Activated naive CD4-positive, alpha-beta T cell treated with anti-CD3 and anti-CD28 coated beads, Interleukin-2, amount 50 U/mL, for 72 hours (primary cell): ENCODE results near the gene TNFRSF21. TPM values are rescaled to one million over a fixed set of nuclear protein-coding genes. Genes with fewer than 3 reads are reported as not detected.
"Not testable (repeated sequence)": the region's sequence is repeated elsewhere in the genome, so short reads cannot be mapped to it uniquely, and the experiment has no call there.

Experiments used
- ATAC-seq, 2 donors: fragments of 150-1000 bp; cut with Tn5 transposase; 2 replicates each; pipeline ENCODE4 v1.10.0; 2021; ENCODE audit warnings: mild to moderate bottlenecking in 2 of 2, moderate library complexity in 2 of 2
- DNase-seq, 2 donors: peaks; one replicate each; pipeline ENCODE4 v3.0.0; 2021 to 2022; ENCODE audit warnings: low spot score in 2 of 2
- H3K27ac Mint-ChIP-seq, 2 donors: one replicate each; pipeline ENCODE4 v1.8.0; 2022; ENCODE audit warnings: mild to moderate bottlenecking in 2 of 2, mixed read lengths in 2 of 2
- H3K36me3 Mint-ChIP-seq, 2 donors: one replicate each; pipeline ENCODE4 v1.8.0; 2022; ENCODE audit warnings: mixed read lengths in 2 of 2
- H3K9me3 Mint-ChIP-seq, 2 donors: one replicate each; pipeline ENCODE4 v1.8.0; 2022; ENCODE audit warnings: mixed read lengths in 2 of 2
- total RNA-seq, 2 donors: library from RNA; stranded (reverse); gene quantifications; one replicate each; pipeline ENCODE4 v1.2.3, GENCODE V29; 2022

TNFRSF21 gene
- total RNA-seq, 2 donors from 2014 or later, result 1.8 to 2.0 TPM

DNA sequence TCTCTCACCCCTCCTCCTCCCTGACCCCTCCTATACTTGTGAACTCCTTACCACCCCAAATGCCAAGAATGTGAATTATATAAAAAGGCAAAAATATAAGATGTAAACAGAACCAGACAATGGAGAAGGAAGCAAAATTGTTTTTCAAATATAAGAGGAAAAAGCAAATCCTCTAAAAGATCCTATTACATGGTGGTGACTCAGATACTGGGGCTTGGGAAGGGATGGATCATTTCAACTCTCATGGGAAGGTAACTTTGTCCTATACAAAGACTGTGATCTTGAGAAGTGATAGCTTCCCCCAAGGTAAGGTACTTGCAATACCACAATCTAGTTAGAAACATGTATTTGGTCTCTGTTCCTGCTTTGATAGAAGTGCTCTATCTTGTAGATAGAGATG lies 24.6 kb upstream of the TNFRSF21 start:
- ATAC-seq, result no peak
- DNase-seq, result no peak
- peaks cover 6 to 7% of the 10 kb centered on the region in 2 donors for H3K9me3 Mint-ChIP-seq
- no peak overlapping the region for H3K27ac Mint-ChIP-seq
- H3K36me3 Mint-ChIP-seq, result peaks cover 0 to 7% of the 10 kb centered on the region in 2 donors

- not testable (repeated sequence) for H3K27ac Mint-ChIP-seq, DNase-seq, H3K36me3 Mint-ChIP-seq, ATAC-seq, H3K9me3 Mint-ChIP-seq
These were observed 18.9 kb upstream of the TNFRSF21 start for GRCh38 chr6:47328606-47329005.

DNA sequence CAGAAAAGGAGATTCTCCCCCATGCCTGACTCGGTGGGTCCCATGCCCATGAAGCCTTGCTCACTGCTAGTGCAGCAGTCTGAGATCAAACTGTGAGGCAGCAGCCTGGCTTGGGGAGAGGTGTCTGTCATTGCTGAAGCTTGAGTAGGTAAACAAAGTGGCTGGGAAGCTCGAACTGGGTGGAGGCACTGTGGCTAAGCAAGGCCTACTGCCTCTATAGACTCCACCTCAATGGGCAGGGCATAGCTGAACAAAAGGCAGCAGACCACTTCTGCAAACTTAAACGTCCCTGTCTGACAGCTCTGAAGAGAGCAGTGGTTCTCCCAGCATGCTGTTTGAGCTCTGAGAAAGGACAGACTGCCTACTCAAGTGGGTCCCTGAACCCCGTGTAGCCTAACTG lies 18.4 kb upstream of the TNFRSF21 start:
- DNase-seq, result not testable (repeated sequence)

GRCh38 chr6:47323887-47324286 lies 14.2 kb upstream of the TNFRSF21 start:
- Mint-ChIP-seq H3K27ac (no peak overlapping the region), H3K9me3 (peaks cover 0 to 4% of the 10 kb centered on the region in 2 donors), H3K36me3 (peaks cover 0 to 4% of the 10 kb centered on the region in 2 donors)
- ATAC-seq (no peak), DNase-seq (no peak)

More for the DNA sequence above, 18.4 kb upstream of the TNFRSF21 start:
- not testable (repeated sequence) for ATAC-seq, H3K36me3 Mint-ChIP-seq, H3K27ac Mint-ChIP-seq, H3K9me3 Mint-ChIP-seq

- peaks cover 0 to 4% of the 10 kb centered on the region in 2 donors for H3K9me3 Mint-ChIP-seq
- H3K27ac Mint-ChIP-seq, result no peak overlapping the region
- H3K36me3 Mint-ChIP-seq, result peaks cover 0 to 4% of the 10 kb centered on the region in 2 donors
- ATAC-seq (no peak), DNase-seq (no peak)
These were observed 13.6 kb upstream of the TNFRSF21 start for GRCh38 chr6:47323321-47323720.

GRCh38 chr6:47321577-47321976 lies 11.9 kb upstream of the TNFRSF21 start:
- Mint-ChIP-seq H3K27ac (no peak overlapping the region), H3K36me3 (peaks cover 0 to 4% of the 10 kb centered on the region in 2 donors), H3K9me3 (peaks cover 4% of the 10 kb centered on the region in 2 donors)
- DNase-seq (no peak), ATAC-seq (no peak)

DNA sequence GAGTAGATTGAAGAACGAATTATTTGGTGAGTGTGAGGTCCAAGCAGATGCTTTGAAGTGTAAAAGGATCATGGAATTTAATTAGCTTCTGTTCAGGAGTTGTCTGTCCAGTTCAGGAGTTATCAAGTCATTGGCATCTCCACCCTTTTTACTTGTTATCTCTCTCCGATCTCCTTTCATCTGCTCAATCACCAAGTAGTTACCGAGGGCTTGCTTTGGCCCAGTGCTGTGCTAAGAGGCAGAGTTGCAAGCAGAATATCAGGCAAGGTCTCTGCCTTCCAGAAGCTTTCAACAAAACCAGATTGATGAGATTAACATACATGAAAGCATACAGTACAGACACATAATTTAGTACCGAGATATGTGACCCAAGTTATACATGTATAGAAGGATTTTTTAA lies 10.2 kb upstream of the TNFRSF21 start:
- H3K27ac Mint-ChIP-seq, result no peak overlapping the region
- ATAC-seq (no peak), DNase-seq (no peak)
- H3K36me3 Mint-ChIP-seq, result peaks cover 0 to 4% of the 10 kb centered on the region in 2 donors
- H3K9me3 Mint-ChIP-seq, result peaks cover 4% of the 10 kb centered on the region in 2 donors

- peaks cover 4% of the 10 kb centered on the region in 2 donors for H3K9me3 Mint-ChIP-seq
- H3K27ac Mint-ChIP-seq, result no peak overlapping the region
- ATAC-seq (no peak), DNase-seq (no peak)
- peaks cover 0 to 4% of the 10 kb centered on the region in 2 donors for H3K36me3 Mint-ChIP-seq
These were observed 9.7 kb upstream of the TNFRSF21 start for GRCh38 chr6:47319382-47319781.

GRCh38 chr6:47318236-47318989 lies 8.7 kb upstream of the TNFRSF21 start:
- Mint-ChIP-seq H3K27ac (no peak overlapping the region), H3K36me3 (peaks cover 0 to 4% of the 10 kb centered on the region in 2 donors), H3K9me3 (peaks cover 4% of the 10 kb centered on the region in 2 donors)
- ATAC-seq, result no peak
- DNase-seq, result no peak

DNA sequence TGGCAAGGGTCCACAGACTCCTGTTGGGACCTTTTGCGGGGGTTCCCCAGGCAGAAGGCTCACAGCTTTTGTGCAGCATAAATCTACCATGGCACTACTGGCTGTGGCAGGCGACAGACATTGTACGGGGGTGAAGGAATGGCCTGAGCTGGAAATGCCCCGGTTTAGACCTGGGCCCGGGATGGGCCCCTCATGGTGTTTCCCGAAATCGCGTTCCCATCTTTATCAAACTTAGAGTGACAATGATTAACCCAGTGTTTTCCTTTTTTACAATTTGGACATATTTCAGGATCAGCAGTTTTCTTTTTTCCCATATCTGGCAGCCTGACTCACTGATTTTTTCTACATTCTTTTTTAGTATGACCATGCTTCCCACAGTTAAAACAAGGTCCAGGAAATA lies 5.5 kb upstream of the TNFRSF21 start:
- H3K9me3 Mint-ChIP-seq, H3K27ac Mint-ChIP-seq, ATAC-seq, H3K36me3 Mint-ChIP-seq, DNase-seq: not testable (repeated sequence)

- Mint-ChIP-seq H3K27ac (peak overlapping the region in 1 of 2 donors; percentile 59), H3K36me3 (peaks cover 0 to 9% of the 10 kb centered on the region in 2 donors), H3K9me3 (no peaks in the 10 kb centered on the region)
- DNase-seq, result no peak
- peak; percentile 5 to 27 for ATAC-seq
These were observed 401 bp upstream of the TNFRSF21 start for GRCh38 chr6:47310131-47310480.

- peaks cover 0 to 9% of the 10 kb centered on the region in 2 donors for H3K36me3 Mint-ChIP-seq
- H3K9me3 Mint-ChIP-seq, result no peaks in the 10 kb centered on the region
- H3K27ac Mint-ChIP-seq, result no peak overlapping the region
- peak in 1 of 2 donors; percentile 4 for ATAC-seq
- DNase-seq, result peak in 1 of 2 donors; percentile 13
These were observed 984 bp downstream of the TNFRSF21 start for GRCh38 chr6:47308552-47309290.

- Mint-ChIP-seq H3K9me3 (no peaks in the 10 kb centered on the region), H3K36me3 (peaks cover 0 to 9% of the 10 kb centered on the region in 2 donors), H3K27ac (no peak overlapping the region)
- ATAC-seq (no peak), DNase-seq (no peak)
These were observed 1.5 kb downstream of the TNFRSF21 start for GRCh38 chr6:47308198-47308517.

GRCh38 chr6:47307362-47308197 lies 2.1 kb downstream of the TNFRSF21 start:
- ATAC-seq (no peak), DNase-seq (no peak)
- Mint-ChIP-seq H3K9me3 (no peaks in the 10 kb centered on the region), H3K36me3 (peaks cover 0 to 9% of the 10 kb centered on the region in 2 donors), H3K27ac (no peak overlapping the region)

DNA sequence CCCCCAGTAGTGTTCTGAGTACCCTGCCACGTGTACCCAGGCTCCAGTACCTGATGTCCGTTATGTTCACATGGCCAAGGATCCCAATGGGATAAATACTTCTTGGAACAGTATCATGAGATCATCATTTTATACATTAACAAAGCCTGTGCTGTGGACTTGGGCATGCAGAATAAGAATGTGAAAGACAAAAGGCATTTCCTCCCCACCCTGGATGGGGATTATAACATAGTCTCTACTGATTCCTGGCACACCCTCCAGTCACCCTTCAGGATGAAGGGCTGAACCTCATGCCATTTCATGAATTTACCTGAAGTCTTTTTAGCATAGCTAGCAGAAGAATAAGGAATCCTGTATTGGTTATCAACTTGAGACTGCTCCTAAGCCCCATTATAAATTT lies 2.8 kb downstream of the TNFRSF21 start:
- Mint-ChIP-seq H3K9me3 (no peaks in the 10 kb centered on the region), H3K27ac (no peak overlapping the region), H3K36me3 (peaks cover 0 to 9% of the 10 kb centered on the region in 2 donors)
- no peak for DNase-seq
- no peak for ATAC-seq

- H3K9me3 Mint-ChIP-seq, result no peaks in the 10 kb centered on the region
- H3K27ac Mint-ChIP-seq, result no peak overlapping the region
- H3K36me3 Mint-ChIP-seq, result peaks cover 0 to 9% of the 10 kb centered on the region in 2 donors
- DNase-seq, result no peak
- no peak for ATAC-seq
These were observed 5.8 kb downstream of the TNFRSF21 start for GRCh38 chr6:47303861-47304260.

DNA sequence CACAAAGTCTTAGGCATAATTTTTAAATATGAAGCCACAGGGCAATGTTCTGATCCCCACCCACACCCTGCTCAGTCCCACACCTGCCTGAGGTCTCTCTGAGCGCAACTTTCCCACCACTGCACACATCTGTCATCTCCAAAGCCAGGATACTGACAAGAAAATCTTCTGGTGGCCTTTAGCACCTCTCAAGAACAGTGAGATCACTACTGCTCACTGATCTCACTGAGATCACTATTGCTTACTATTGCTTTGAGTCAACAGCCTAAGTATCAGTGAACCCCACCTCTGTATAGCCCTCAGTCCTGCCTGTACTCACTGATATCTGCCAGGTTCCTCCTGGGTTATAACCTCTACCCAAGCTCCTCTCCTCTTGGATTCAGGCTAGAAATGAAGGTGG lies 6.4 kb downstream of the TNFRSF21 start:
- Mint-ChIP-seq H3K27ac (no peak overlapping the region), H3K36me3 (peaks cover 0 to 7% of the 10 kb centered on the region in 2 donors), H3K9me3 (no peaks in the 10 kb centered on the region)
- DNase-seq, result no peak
- ATAC-seq, result peak; percentile 44 to 88
